Fibroblast of lung (primary cell): ENCODE data around the gene SP110.

ENCODE experiments used
- EZH2 ChIP-seq: IDR thresholded peaks from 2 replicates; pipeline ENCODE4 v1.5.1; 2012; ENCODE audit warnings: low read length, control low read depth, mild to moderate bottlenecking; ENCODE audit errors: missing control alignments
- TF ChIP-seq, protein P1 (sequence below), 2 donors: IDR thresholded peaks in 1 of 2; conservative IDR thresholded peaks in 1 of 2; 1 replicate in 1 of 2; 2 replicates in 1 of 2; pipeline ENCODE4 v1.5.1; 2011 to 2012; ENCODE audit warnings: low read length in 2 of 2, control low read depth in 1 of 2, inconsistent platforms in 1 of 2, low read depth in 1 of 2, mild to moderate bottlenecking in 1 of 2

DNA sequence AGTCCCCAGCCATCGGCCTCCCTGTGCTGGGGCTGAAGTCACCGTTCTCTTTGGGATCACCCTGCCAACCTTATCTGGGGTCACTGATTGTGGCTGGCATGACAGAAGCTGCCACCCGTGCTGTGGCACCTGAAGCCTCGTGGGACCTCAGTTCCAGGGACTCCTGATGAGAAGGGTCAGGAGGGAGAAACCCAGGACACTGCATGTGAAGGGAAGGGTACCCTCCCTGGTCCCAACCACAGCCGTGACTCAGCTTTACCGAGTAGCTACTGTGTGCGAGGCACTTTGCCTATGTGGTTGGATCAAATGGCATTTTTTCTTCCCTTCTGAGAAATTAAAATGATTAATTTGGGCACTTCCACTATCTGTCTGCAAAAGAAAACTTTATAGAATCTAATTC lies 64.4 kb downstream of the SP110 start:
- TF ChIP-seq, protein P1, sequence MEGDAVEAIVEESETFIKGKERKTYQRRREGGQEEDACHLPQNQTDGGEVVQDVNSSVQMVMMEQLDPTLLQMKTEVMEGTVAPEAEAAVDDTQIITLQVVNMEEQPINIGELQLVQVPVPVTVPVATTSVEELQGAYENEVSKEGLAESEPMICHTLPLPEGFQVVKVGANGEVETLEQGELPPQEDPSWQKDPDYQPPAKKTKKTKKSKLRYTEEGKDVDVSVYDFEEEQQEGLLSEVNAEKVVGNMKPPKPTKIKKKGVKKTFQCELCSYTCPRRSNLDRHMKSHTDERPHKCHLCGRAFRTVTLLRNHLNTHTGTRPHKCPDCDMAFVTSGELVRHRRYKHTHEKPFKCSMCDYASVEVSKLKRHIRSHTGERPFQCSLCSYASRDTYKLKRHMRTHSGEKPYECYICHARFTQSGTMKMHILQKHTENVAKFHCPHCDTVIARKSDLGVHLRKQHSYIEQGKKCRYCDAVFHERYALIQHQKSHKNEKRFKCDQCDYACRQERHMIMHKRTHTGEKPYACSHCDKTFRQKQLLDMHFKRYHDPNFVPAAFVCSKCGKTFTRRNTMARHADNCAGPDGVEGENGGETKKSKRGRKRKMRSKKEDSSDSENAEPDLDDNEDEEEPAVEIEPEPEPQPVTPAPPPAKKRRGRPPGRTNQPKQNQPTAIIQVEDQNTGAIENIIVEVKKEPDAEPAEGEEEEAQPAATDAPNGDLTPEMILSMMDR (conservative IDR thresholded peaks at IDR 0.05 in 1 of 2, IDR thresholded peaks at IDR 0.05 in 1 of 2; ENCODE audit: low read depth in 1 of 2, low read length in 2 of 2) = no peak
- no peak for TF ChIP-seq EZH2
